Adrenal gland (tissue), 5 donors: ENCODE results near the gene RTN3.

Experiments
- CTCF ChIP-seq, 6 experiments: fragments of 450-650 bp in 4 of 6; fragments of 200-600 bp in 2 of 6; sonication (generic) in 1 of 6; IDR thresholded peaks; 1 replicate in 5 of 6; 2 replicates in 1 of 6; pipeline versions ENCODE4 v1.5.1 to v1.8.0; 2016 to 2021; ENCODE audit warnings: antibody characterized with exemption in 6 of 6, mild to moderate bottlenecking in 2 of 6, moderate library complexity in 1 of 6
- POLR2A ChIP-seq, 2 donors: fragments of 450-650 bp; IDR thresholded peaks; one replicate each; pipeline ENCODE4 v1.6.1; 2017; ENCODE audit warnings: antibody characterized with exemption in 2 of 2, mild to moderate bottlenecking in 2 of 2, moderate library complexity in 1 of 2
- donor health status: DM: no; HTN: no; CAD: no.

DNA sequence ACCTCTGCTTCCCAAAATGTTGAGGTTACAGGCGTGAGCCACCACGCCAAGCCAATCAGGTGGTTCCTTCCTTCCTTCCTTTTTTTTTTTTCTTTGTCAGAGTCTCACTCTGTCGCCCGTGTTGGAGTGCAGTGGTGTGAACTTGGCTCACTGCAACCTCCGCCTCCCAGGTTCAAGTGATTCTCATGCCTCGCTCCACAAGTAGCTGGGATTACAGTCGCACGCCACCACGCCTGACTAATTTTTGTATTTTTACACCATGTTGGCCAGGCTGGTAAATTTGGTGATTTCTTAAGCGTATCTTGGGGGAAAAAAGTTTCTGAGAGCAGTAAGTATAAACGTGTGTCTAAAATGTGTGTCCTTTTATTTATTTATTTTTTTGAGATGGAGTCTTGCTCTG lies 113.8 kb downstream of the RTN3 start:
- TF ChIP-seq CTCF (IDR thresholded peaks at IDR 0.05), result no peak
- no peak for TF ChIP-seq POLR2A (IDR thresholded peaks at IDR 0.05)
